A673 (cell line): ENCODE results near the gene TENM3. TPM values are rescaled to one million over a fixed set of nuclear protein-coding genes. Genes with fewer than 3 reads are reported as not detected.

Experiments used
- BruUV-seq: library from RNA; stranded (reverse); fragments of 400-500 nt; replicated peaks from 2 replicates; lab custom pipeline; 2021; lab: Mats Ljungman, UMichigan
- CTCF ChIA-PET: fragments of 300-600 bp; sonication (Branson Sonifier 250); formaldehyde crosslinking; loops from one replicate; lab custom pipeline; 2022; ENCODE audit warnings: antibody characterized with exemption; lab: Charles Lee
- POLR2A ChIA-PET: fragments of 300-600 bp; sonication (Branson Sonifier 250); formaldehyde crosslinking; loops from one replicate; lab custom pipeline; 2022; ENCODE audit warnings: antibody characterized with exemption; ENCODE audit not compliant: low non-redundant PET; lab: Charles Lee
- DNase-seq: peaks from one replicate; pipeline ENCODE4 v3.0.0-alpha.2; 2015; ENCODE audit warnings: low spot score
- H3K27ac ChIP-seq: fragments of 200-600 bp; sonication (generic); 2 replicates; pipeline ENCODE4 v1.5.1; 2016; ENCODE audit warnings: mixed run types, low read depth, mild to moderate bottlenecking, mixed read lengths, antibody characterized with exemption, low read length; ENCODE audit not compliant: poor library complexity, severe bottlenecking
- H3K27me3 ChIP-seq: fragments of 200-600 bp; sonication (generic); replicated peaks from 2 replicates; pipeline ENCODE4 v1.6.1; 2017; ENCODE audit warnings: mixed run types, low read depth, mild to moderate bottlenecking, mixed read lengths, antibody characterized with exemption, low read length; ENCODE audit not compliant: insufficient read depth, poor library complexity
- H3K36me3 ChIP-seq: fragments of 200-600 bp; sonication (generic); 2 replicates; pipeline ENCODE4 v1.6.1; 2016; ENCODE audit warnings: mixed run types, mild to moderate bottlenecking, mixed read lengths, antibody characterized with exemption, low read length; ENCODE audit not compliant: insufficient read depth, poor library complexity, severe bottlenecking
- H3K4me1 ChIP-seq: fragments of 200-600 bp; sonication (generic); 2 replicates; pipeline ENCODE4 v1.6.1; 2017; ENCODE audit warnings: mixed run types, mild to moderate bottlenecking, mixed read lengths, antibody characterized with exemption, low read length; ENCODE audit not compliant: insufficient read depth, poor library complexity, severe bottlenecking
- H3K4me3 ChIP-seq: fragments of 200-600 bp; sonication (generic); 2 replicates; pipeline ENCODE4 v1.5.1; 2016; ENCODE audit warnings: low read depth, mixed run types, mild to moderate bottlenecking, mixed read lengths, low read length; ENCODE audit not compliant: poor library complexity, severe bottlenecking
- H3K9me3 ChIP-seq: fragments of 200-600 bp; sonication (generic); 2 replicates; pipeline ENCODE4 v1.6.1; 2016; ENCODE audit warnings: mixed run types, low read depth, mild to moderate bottlenecking, mixed read lengths, antibody characterized with exemption, low read length; ENCODE audit not compliant: poor library complexity, severe bottlenecking
- CTCF ChIP-seq: fragments of 300-800, 200-600 bp; sonication (generic); conservative IDR thresholded peaks from 2 replicates; pipeline ENCODE4 v1.5.1; 2017; ENCODE audit warnings: low read depth, mild to moderate bottlenecking, antibody characterized with exemption, low read length, moderate library complexity, mixed read lengths
- EZH2 ChIP-seq: fragments of 200-600 bp; sonication (generic); IDR thresholded peaks from 2 replicates; pipeline ENCODE4 v1.6.1; 2017; ENCODE audit warnings: borderline replicate concordance, low read depth, mild to moderate bottlenecking, mixed read lengths, antibody characterized with exemption, low read length; ENCODE audit not compliant: poor library complexity, severe bottlenecking
- intact Hi-C: fragments of 100-400 bp; cut with micrococcal nuclease; formaldehyde crosslinking; loops from one replicate; pipeline ENCODE4 v1.10.0; 2022; ENCODE audit not compliant: unreplicated experiment
- total RNA-seq: library from RNA; stranded (reverse); gene quantifications from 2 replicates; pipeline ENCODE4 v1.2.3, GENCODE V29; 2021

Gene TENM3
- total RNA-seq, 1 experiment from 2014 or later, result 26.4 TPM

DNA sequence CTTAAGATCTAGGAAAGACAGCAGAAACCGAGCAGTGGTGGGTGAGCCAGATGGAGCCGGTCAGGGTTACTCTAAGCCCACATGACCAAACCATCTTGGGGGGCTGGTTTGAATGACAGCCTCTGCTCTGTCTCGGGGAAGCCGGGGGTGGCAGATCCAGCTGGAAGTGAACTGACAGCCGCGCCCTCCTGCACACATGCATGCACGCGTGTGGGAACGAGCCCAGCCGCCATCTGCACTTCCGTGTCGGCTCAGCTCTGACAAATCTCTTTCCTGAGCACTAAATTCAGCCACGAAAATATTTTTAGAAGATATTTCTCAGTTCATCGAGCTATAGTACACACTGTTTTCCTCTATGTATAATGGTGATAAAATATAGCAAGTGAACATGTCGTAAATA is 558.4 kb downstream of the TENM3 start:
- BruUV-seq, result no TSS peak
- Histone ChIP-seq H3K4me3 (no peak overlapping the region), H3K36me3 (no peaks in the 10 kb centered on the region), H3K4me1 (no peaks in the 10 kb centered on the region), H3K9me3 (no peaks in the 10 kb centered on the region), H3K27me3 (no peaks in the 10 kb centered on the region), H3K27ac (no peak overlapping the region)
- intact Hi-C loops, result loop anchor here (10.0 kb wide), 2 partner anchors 657 to 1237 kb away; no protein-coding TSS in a partner anchor
- POLR2A ChIA-PET, result interaction anchor here (0.7 kb wide), 1 partner anchor 989 kb away, joined by 3 read pairs; no protein-coding TSS in a partner anchor
- TF ChIP-seq EZH2 (no peak), CTCF (no peak)
- CTCF ChIA-PET, result no interaction called here
- no peak for DNase-seq

GRCh38 chr4:182802621-182803020 is 559.4 kb downstream of the TENM3 start:
- ChIA-PET POLR2A (interaction anchor here (0.7 kb wide), 1 partner anchor 990 kb away, joined by 3 read pairs; no protein-coding TSS in a partner anchor), CTCF (no interaction called here)
- no peak for TF ChIP-seq CTCF
- TF ChIP-seq EZH2, result no peak
- DNase-seq, result no peak
- Histone ChIP-seq H3K4me1 (no peaks in the 10 kb centered on the region), H3K36me3 (no peaks in the 10 kb centered on the region), H3K4me3 (no peak overlapping the region), H3K9me3 (no peaks in the 10 kb centered on the region), H3K27ac (no peak overlapping the region), H3K27me3 (no peaks in the 10 kb centered on the region)
- intact Hi-C loops, result loop anchor here (10.0 kb wide), 2 partner anchors 658 to 1238 kb away; no protein-coding TSS in a partner anchor
- BruUV-seq, result no TSS peak

GRCh38 chr4:182803235-182803634 is 560.0 kb downstream of the TENM3 start:
- CTCF ChIA-PET, result no interaction called here
- POLR2A ChIA-PET, result no interaction called here

More at GRCh38 chr4:182803235-182803634, 560.0 kb downstream of the TENM3 start:
- H3K36me3 ChIP-seq, result no peaks in the 10 kb centered on the region
- intact Hi-C loops, result loop anchor here (10.0 kb wide), 2 partner anchors 658 to 1238 kb away; no protein-coding TSS in a partner anchor
- H3K27ac ChIP-seq, result no peak overlapping the region
- TF ChIP-seq EZH2, result no peak
- no peak for TF ChIP-seq CTCF
- H3K4me3 ChIP-seq, result no peak overlapping the region
- no TSS peak for BruUV-seq
- no peak for DNase-seq
- no peaks in the 10 kb centered on the region for H3K27me3 ChIP-seq
- H3K9me3 ChIP-seq, result no peaks in the 10 kb centered on the region
- H3K4me1 ChIP-seq, result no peaks in the 10 kb centered on the region
